ENCODE results near the gene WDR89. TPM values are rescaled to one million over a fixed set of nuclear protein-coding genes. Genes with fewer than 3 reads are reported as not detected.

The WDR89 gene
- polyA plus RNA-seq, 1 of the 3 experiments (the other 2 are of a cell fraction): 2.6 TPM

GRCh38 chr14:63654936-63655335 is 13.3 kb upstream of the WDR89 start:
- no peak for DNase-seq
- CTCF ChIA-PET: interaction anchor here (1.3 kb wide), 1 partner anchor 266 kb away, joined by 3 read pairs; no protein-coding TSS in a partner anchor

GRCh38 chr14:63654346-63654745 is 12.7 kb upstream of the WDR89 start:
- Histone ChIP-seq H2AFZ (ENCODE audit: low read depth) (no peak overlapping the region), H3K27me3 (ENCODE audit: insufficient read depth) (no peaks in the 10 kb centered on the region), H3K9me2 (no peaks in the 10 kb centered on the region), H3K79me2 (ENCODE audit: insufficient read depth) (no peaks in the 10 kb centered on the region), H3F3A (replicated peaks; ENCODE audit: insufficient read depth) (peaks cover 5% of the 10 kb centered on the region), H3K9ac (no peak overlapping the region), H3K4me2 (no peak overlapping the region), H3K4me3 (ENCODE audit: low read depth in 2 of 2, low read length in 1 of 2) (no peak overlapping the region), H3K9me3 (no peaks in the 10 kb centered on the region), H3K27ac (ENCODE audit: low read depth in 2 of 2, low read length in 1 of 2) (peak overlapping the region in 1 of 2 experiments; percentile 23; a peak in 2 of 4 replicates), H3K4me1 (ENCODE audit: control insufficient read depth in 1 of 2, insufficient read depth in 2 of 2, low read depth in 1 of 2, low read length in 1 of 2) (no peaks in the 10 kb centered on the region), H3K36me3 (replicated peaks in 1 of 2; ENCODE audit: control insufficient read depth in 1 of 2, insufficient read depth in 2 of 2, low read length in 1 of 2) (no peaks in the 10 kb centered on the region), H4K20me1 (ENCODE audit: insufficient read depth) (no peaks in the 10 kb centered on the region)
- TF ChIP-seq NFIC (IDR thresholded peaks at IDR 0.05; ENCODE audit: borderline replicate concordance) (no peak), GABPA (IDR thresholded peaks at IDR 0.05; ENCODE audit: low read depth) (no peak), CHD2 (IDR thresholded peaks at IDR 0.05; ENCODE audit: low read length, partially characterized antibody) (no peak), RXRA (IDR thresholded peaks at IDR 0.05; ENCODE audit: borderline replicate concordance, low read depth) (no peak), EP300 (IDR thresholded peaks at IDR 0.05; ENCODE audit: borderline replicate concordance in 1 of 2, low read depth in 1 of 2, low read length in 1 of 2) (no peak), RCOR1 (IDR thresholded peaks at IDR 0.05; ENCODE audit: low read length) (no peak), FOSL2 (IDR thresholded peaks at IDR 0.05; ENCODE audit: borderline replicate concordance, low read depth) (peak; percentile 27; the same call in 1 of the 2 replicates), MXI1 (IDR thresholded peaks at IDR 0.05; ENCODE audit: low read depth, low read length) (no peak), SMC3 (IDR thresholded peaks at IDR 0.05; ENCODE audit: low read depth, low read length) (no peak), NRF1 (IDR thresholded peaks at IDR 0.05; ENCODE audit: low read depth, low read length) (no peak), TEAD4 (IDR thresholded peaks at IDR 0.05; ENCODE audit: borderline replicate concordance, insufficient read depth) (no peak), TCF12 (IDR thresholded peaks at IDR 0.05) (peak; percentile 11; the same call in 1 of the 2 replicates), POLR2AphosphoS5 (IDR thresholded peaks at IDR 0.05; ENCODE audit: low read depth, low read length) (no peak)
- POLR2A ChIA-PET: no interaction called here
- WGBS (ENCODE audit: low lambda C conversion rate): 59% methylated on average over 2 of the region's 2 CpGs
- CTCF ChIA-PET: interaction anchor here (0.9 to 1.3 kb wide), 2 partner anchors 21 to 265 kb away, joined by 3 read pairs; no protein-coding TSS in a partner anchor
- no peak for DNase-seq

More at GRCh38 chr14:63654936-63655335, 13.3 kb upstream of the WDR89 start:
- Histone ChIP-seq H4K20me1 (ENCODE audit: insufficient read depth) (no peaks in the 10 kb centered on the region), H3K36me3 (replicated peaks in 1 of 2; ENCODE audit: control insufficient read depth in 1 of 2, insufficient read depth in 2 of 2, low read length in 1 of 2) (no peaks in the 10 kb centered on the region), H3K27ac (ENCODE audit: low read depth in 2 of 2, low read length in 1 of 2) (no peak overlapping the region), H3F3A (replicated peaks; ENCODE audit: insufficient read depth) (peaks cover 5% of the 10 kb centered on the region), H3K4me2 (no peak overlapping the region), H3K9ac (no peak overlapping the region), H3K27me3 (ENCODE audit: insufficient read depth) (no peaks in the 10 kb centered on the region), H3K79me2 (ENCODE audit: insufficient read depth) (no peaks in the 10 kb centered on the region), H3K9me2 (no peaks in the 10 kb centered on the region), H3K4me1 (ENCODE audit: control insufficient read depth in 1 of 2, insufficient read depth in 2 of 2, low read depth in 1 of 2, low read length in 1 of 2) (no peaks in the 10 kb centered on the region), H2AFZ (ENCODE audit: low read depth) (no peak overlapping the region), H3K9me3 (no peaks in the 10 kb centered on the region), H3K4me3 (ENCODE audit: low read depth in 2 of 2, low read length in 1 of 2) (no peak overlapping the region)
- TF ChIP-seq CTCF (IDR thresholded peaks at IDR 0.05) (no peak), NRF1 (IDR thresholded peaks at IDR 0.05; ENCODE audit: low read depth, low read length) (no peak), PBX3 (IDR thresholded peaks at IDR 0.05) (no peak)
- POLR2A ChIA-PET: no interaction called here
- WGBS (ENCODE audit: low lambda C conversion rate): 76% methylated on average over 2 of the region's 2 CpGs

All from SK-N-SH (cell line).